SHP77 treated with DMSO at 0.1 percent for 48 hours (cell line): ENCODE results near the gene SMIM15.

ENCODE experiments used
- DNase-seq: peaks from one replicate; lab custom pipeline; 2025; lab: John Stamatoyannopoulos, UW

SMIM15 gene

DNA sequence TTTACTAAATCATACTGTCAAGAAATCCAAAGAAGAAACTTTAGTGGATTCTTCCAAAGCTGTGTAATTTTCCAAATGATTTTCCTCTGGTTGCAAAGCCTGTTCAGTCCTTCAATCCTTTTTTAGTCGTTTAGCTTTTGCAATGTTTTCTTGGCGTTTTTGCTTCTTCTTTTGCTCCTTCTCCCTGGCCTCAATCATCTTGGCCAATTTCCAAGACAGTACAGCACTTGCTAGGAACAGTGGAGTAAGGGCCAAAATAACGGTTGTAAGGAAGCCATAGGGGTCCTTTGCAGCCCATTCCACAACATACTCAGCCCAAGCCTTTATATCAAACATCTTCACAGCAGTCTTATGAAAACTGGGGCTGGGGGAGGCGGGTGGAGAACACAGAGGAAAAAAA lies 2.4 kb downstream of the SMIM15 start:
- DNase-seq = no peak

DNA sequence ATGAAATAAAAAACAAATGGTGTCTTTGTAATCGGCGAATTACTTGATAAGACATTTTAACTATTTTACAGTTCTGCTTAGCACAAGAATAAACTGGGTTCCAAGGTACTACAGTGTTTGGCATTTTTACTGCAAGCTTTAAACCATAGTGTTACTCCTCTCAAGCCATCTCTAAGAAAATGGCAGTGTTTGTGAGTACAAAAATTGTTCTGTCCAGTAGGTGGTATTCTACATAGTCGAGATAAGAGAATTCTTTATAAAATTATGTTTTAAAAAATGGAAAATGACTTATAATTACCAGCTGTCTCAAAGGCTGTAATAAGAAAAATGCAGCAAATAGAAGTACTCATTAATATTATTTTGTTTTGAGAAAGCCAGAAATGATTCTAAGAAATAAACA lies 3.2 kb downstream of the SMIM15 start:
- DNase-seq = no peak

DNA sequence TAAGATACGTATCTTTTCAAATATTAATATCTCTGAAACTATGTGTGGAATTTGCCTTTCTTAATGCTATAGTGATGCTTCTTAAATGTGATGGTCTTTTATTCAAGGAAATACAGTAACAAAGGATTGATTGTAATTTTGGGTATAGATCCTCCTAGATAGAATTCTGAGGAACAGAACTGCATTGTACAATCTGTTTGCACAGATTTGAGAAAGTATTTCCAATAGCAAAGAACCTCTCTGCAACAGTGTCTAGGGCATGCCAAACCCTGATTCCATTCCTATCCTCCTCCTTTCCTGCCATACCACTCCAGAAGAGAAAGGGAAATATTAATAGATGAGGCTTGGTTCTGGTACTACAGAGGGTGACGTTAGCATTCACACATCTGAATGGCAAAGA lies 10.4 kb downstream of the SMIM15 start:
- no peak for DNase-seq

DNA sequence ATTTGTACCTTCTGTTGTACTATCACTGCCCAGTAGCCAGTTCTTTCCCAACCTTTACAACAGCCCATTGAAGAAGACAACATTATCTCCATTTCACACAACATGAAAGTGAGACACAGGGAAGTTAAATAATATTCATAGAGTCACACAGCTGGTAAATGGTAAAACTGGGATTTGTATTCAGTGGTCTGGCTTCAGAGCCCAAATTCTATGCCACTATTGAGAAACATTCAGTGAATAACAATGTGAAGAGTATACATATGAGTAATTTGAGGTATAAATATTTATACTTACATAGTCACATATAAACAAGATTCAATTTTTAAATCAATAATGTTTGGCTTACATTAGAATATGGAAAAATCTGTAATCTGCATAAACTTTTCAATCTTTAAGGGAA lies 13.8 kb downstream of the SMIM15 start:
- DNase-seq = no peak

DNA sequence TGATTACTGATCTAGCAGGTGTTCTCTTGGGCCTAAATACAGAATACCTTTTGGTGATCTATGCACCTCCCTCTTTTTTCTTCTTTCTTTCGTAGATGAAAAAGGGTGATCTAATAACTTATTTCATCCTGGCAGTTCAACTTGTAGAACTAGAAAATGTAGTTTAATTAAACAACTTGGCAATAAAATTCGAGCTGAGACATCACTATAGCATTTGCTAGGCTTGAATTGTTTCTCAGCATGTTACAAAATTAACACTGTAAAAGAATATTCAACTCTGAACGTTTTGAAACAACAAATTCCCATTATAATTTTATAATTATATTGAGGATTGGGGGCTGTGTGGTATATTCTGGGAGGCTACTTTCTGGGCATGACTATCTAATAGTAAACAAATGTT lies 19.5 kb downstream of the SMIM15 start:
- no peak for DNase-seq

DNA sequence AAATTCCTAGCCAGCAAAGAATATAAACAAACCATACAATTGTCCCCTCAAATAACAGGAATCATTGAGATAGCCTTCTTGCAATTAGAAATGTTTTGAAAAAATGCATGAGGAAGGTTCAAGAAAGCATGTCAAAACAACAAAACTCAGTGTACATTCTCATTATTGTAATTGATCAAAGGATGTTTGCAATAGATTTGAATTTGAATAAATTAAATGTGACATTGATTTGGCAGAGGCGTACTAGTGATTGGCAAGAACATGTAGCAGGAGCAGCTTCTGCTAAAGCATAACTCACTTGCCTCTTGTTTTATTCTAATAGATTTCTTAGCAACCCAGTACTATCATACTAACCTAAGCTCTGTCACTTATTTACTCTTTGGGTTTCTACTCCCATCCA lies 19.9 kb downstream of the SMIM15 start:
- DNase-seq = no peak

DNA sequence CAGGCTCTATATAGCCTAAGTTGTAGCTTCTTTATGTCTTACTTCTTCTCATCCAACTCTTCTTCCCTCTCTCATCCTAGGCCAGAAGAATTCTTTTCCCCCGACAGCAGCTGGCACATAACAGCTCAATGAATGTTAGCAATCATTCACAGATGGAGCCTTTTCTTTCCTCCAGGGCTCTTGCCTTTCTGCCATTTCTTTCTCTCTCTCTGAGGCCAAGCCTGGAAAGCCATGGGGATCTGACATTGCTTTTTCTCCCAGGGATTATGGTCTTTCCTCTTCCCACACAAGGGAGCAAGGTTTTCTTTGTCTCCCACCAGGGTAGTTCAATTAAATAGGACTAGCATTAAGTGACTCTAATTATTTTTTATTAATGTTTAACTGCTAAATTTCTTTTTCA lies 20.5 kb downstream of the SMIM15 start:
- no peak for DNase-seq

DNA sequence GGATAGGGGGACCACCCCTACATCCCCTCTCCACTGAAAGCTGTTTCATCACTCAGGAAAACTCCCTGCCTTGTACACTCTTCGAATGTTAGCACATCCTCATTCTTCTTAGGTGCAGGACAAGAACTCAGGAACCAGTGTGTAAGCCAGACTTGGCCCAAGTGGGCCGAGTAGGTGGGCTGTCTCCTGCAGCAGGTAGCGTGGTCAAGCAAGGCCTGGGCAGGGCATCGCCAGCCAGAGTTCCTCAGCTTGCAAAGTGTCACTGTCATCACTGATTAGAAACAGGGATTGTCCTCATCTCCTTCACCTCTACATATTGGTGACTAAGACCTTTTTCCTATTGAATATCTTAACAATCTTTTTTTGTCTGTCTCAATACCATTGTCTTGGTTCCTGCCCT lies 22.3 kb downstream of the SMIM15 start:
- no peak for DNase-seq

DNA sequence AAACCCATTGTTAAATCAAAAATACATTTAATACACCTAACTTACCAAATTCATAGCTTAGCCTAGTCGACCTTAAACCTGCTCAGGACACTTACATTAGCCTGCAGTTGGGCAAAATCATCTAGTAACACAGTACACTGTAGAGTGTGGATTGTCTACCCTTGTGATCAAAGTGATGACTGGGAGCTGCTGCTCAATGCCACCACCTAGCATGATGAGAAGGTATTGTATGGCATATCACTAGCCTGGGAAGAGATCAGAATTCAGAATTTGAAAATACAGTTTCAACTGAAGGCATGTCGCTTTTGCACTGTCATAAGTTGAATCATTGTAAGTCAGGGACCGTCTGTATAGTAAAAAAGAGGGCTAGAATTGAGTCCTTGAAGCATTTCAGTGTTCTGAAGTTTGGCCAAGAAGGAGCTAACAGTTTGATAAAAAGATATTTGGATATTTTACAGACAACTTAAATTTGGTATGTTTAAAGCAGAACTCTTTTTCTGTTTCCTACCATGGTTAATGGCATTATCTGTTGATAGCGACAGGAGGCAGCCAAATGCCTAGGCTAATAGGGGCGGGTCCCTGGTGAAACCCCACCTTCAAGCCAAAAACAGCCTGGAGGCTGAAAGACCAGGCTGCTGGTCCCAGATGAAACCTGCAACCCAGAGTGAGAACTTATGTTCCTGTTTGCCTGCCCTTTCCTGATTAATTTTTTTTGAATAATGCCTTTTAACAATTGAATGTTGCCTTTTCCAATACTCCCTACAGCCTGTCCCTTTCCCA lies 23.0 kb downstream of the SMIM15 start:
- no peak for DNase-seq

DNA sequence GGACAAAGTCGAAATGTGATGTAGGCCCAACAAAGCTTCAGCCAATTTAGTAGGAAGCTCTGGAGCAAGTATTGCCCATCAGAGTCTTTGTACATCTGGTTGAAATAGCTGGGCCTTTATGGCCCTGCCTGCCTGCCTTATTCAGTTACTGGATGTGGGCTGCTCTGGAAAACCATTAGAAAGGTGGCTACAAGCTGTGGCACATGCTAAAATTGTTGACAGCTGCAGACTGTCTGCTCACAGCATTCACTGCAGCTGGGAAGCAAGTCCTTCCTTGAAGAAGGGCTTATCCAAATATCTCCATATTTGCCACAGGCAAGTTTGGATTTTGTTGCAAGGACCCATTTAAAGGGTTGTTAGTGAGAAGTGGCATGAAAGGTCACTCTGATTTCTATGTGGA lies 24.4 kb downstream of the SMIM15 start:
- DNase-seq = no peak

DNA sequence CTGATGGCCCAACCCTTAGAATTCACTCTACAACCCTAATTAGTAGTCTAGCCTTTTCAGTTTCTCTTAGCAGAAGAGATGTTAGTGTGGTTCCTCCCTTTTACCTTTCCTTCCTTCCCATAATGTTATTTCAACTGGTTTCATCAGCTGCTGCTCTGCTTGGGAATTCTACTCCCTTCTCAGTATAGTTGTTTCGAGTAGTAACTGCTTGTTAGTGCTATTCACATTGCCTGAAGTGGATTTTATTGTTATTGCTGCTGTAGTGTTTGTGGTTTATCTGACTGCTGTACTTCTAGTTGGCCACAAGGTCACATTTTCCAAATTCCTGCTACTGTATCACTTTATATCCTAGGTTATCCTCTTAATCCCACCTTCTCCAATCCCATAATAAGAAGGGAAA lies 29.7 kb downstream of the SMIM15 start:
- DNase-seq = no peak

DNA sequence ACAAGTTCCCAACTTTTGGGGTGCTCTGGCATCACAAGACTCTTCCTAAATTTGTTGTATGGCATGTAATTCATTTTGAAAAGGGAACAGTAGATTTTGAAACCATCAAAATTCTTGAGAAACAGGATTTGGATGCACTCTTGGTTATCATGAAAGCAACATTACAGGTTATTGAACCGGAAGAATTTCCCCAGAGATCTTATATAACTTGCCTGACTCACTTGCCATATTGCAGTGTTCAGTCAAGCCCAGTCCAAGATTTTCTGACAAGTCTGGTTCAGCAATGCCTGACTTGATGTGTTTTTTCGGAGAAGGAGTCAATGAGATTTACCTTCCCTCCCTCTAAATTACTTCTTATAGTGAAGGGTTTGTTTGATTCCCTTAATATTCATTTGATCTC lies 32.0 kb downstream of the SMIM15 start:
- no peak for DNase-seq

DNA sequence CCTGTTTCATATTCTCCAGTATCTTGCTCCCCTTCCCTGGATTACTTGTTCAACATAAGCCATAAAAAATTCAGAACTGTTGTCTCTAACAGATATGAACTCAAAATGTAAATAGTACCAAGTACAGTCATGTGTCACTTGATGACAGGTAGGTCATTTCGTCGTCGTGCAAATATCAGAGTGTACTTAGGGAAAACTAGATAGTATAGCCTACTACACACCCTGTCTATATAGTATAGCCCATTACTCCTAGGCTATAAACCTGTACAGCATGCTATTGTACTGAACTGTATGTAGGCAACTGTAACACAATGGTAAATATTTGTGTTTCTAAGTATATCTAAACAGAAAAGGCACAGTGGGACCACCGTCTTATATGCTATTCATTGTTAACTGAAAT lies 39.1 kb downstream of the SMIM15 start:
- DNase-seq = no peak

DNA sequence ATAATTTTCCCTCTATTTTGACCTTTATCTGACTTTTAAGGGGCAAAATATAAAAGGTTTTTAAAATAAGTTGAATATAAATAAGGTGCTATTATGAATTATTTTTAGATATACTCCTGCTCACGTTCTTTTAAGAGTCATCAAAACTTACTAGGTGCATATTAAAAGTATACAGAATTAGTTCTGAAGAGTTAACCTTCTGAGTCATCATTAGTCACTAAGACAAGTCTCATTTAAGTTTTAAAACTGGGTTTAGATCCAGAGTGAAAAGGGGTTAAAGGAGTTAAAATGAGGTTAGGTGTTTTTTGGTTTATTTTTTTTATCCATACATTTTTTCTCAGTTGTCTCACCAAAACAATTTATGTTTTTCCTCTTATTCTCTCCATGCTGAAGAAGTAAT lies 41.7 kb downstream of the SMIM15 start:
- DNase-seq = no peak

DNA sequence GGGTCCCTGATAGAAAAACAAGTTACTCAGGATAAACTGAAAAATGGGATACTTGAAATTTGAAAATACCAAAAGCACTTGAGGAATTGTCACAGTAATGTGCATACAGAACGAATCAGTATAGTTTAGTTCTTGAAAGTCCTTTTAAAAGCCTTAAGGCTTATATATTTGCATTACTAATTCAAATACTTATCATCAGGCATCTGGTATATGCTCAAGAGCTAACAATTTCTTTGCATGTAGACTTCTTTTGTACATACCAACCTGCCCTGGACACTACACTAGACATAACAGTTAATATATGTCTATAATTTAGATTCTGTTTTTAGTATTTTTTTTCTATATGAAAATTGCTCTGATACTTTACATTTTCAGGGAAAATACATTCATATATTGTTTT lies 43.2 kb downstream of the SMIM15 start:
- no peak for DNase-seq

DNA sequence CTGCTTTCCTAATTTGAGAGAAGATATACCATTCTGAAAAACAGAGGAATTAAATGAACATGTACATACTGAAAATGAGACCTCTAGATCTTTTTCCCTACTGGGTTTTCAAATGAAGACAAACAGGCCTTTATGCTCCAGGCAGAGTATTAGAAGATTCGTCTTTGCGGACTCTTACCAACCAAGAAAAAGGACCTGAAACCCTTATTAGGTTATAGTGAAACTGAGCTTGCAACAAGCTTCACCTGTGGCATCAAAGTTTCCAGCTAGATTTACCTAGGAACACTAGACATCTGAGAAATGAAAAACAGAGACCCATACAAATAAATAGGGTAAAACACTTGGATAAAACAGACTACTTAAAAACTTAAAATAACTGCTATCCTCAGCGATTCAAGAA lies 46.3 kb downstream of the SMIM15 start:
- no peak for DNase-seq

DNA sequence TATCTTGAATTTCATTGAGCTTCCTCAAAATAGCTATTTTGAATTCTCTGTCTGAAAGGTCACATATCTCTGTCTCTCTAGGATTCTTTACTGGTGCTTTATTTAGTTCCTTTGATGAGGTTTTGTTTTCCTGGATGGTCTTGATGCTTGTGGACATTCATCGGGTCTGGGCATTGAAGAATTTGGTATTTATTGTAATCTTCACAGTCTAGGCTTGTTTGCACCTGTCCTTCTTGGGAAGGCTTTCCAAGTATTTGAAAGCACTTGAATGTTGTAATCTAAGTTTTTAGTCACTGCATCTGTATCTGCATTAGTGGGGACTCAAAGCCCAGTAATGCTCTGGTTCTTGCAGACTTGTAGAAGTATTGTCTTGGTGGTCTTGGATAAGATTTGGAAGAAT lies 47.8 kb downstream of the SMIM15 start:
- DNase-seq = no peak
